Keratinocyte (primary cell): ENCODE data around the gene SPAG9. TPM values are rescaled to one million over a fixed set of nuclear protein-coding genes. Genes with fewer than 3 reads are reported as not detected.

Experiments used
- DNase-seq: peaks from one replicate; pipeline ENCODE4 v3.0.0-alpha.2; 2011; ENCODE audit warnings: low read depth, missing footprints, low spot score
- FAIRE-seq: peaks from 2 replicates; lab custom pipeline; 2011; peaks lifted over from hg19 to GRCh38; lab: Jason Lieb, UNC
- H2AFZ ChIP-seq: 2 replicates; pipeline ENCODE4 v1.6.0; 2012; ENCODE audit warnings: low read length, control low read depth, inconsistent platforms; ENCODE audit not compliant: control insufficient read depth
- H3K27ac ChIP-seq: 2 replicates; pipeline ENCODE4 v1.5.1; 2011; ENCODE audit warnings: low read length; ENCODE audit not compliant: control insufficient read depth, insufficient read depth
- H3K27me3 ChIP-seq: 3 replicates; pipeline ENCODE4 v1.6.0; 2011; ENCODE audit warnings: low read length; ENCODE audit not compliant: control insufficient read depth, insufficient read depth; ENCODE audit errors: extremely low read depth
- H3K36me3 ChIP-seq, 2 experiments: 2 replicates in 1 of 2; 3 replicates in 1 of 2; pipeline ENCODE4 v1.5.1; 2011; ENCODE audit warnings: low read length in 2 of 2, mild to moderate bottlenecking in 1 of 2; ENCODE audit not compliant: control insufficient read depth in 2 of 2, insufficient read depth in 2 of 2; ENCODE audit errors: extremely low read depth in 1 of 2
- H3K4me1 ChIP-seq: 3 replicates; pipeline ENCODE4 v1.5.1; 2011; ENCODE audit warnings: low read length; ENCODE audit not compliant: control insufficient read depth, insufficient read depth; ENCODE audit errors: extremely low read depth
- H3K4me2 ChIP-seq: 3 replicates; pipeline ENCODE4 v1.6.0; 2011; ENCODE audit warnings: low read depth, low read length; ENCODE audit not compliant: control insufficient read depth, insufficient read depth; ENCODE audit errors: extremely low read depth
- H3K4me3 ChIP-seq, 3 experiments: fragments of 200-600 bp in 1 of 3; sonication (generic) in 1 of 3; 2 replicates in 2 of 3; 3 replicates in 1 of 3; pipeline ENCODE4 v1.5.1; 2011 to 2016; ENCODE audit warnings: low read length in 3 of 3, mild to moderate bottlenecking in 3 of 3, control low read depth in 2 of 3, inconsistent platforms in 1 of 3, low read depth in 1 of 3, mixed read lengths in 1 of 3, mixed run types in 1 of 3, moderate library complexity in 1 of 3; ENCODE audit not compliant: control insufficient read depth in 2 of 3, insufficient read depth in 2 of 3; ENCODE audit errors: extremely low read depth in 1 of 3
- H3K79me2 ChIP-seq: 2 replicates; pipeline ENCODE4 v1.6.0; 2012; ENCODE audit warnings: low read length; ENCODE audit not compliant: control insufficient read depth, insufficient read depth
- H3K9ac ChIP-seq: 3 replicates; pipeline ENCODE4 v1.6.0; 2011; ENCODE audit warnings: low read length; ENCODE audit not compliant: control insufficient read depth, insufficient read depth; ENCODE audit errors: extremely low read depth
- H3K9me1 ChIP-seq: 3 replicates; pipeline ENCODE4 v1.6.0; 2011; ENCODE audit warnings: low read length; ENCODE audit not compliant: control insufficient read depth, insufficient read depth; ENCODE audit errors: extremely low read depth
- H3K9me3 ChIP-seq: 2 replicates; pipeline ENCODE4 v1.5.1; 2012; ENCODE audit warnings: low read depth, low read length; ENCODE audit not compliant: control insufficient read depth
- H4K20me1 ChIP-seq: 3 replicates; pipeline ENCODE4 v1.6.0; 2011; ENCODE audit warnings: low read length; ENCODE audit not compliant: control insufficient read depth, insufficient read depth; ENCODE audit errors: extremely low read depth
- EZH2 ChIP-seq: IDR thresholded peaks from one replicate; pipeline ENCODE4 v1.6.1; 2012; ENCODE audit warnings: inconsistent platforms, mild to moderate bottlenecking, low read length, moderate library complexity
- dilution Hi-C: fragments of 300-500 bp; cut with MboI; formaldehyde crosslinking; loops from one replicate; pipeline ENCODE4 v1.7.0; 2020; ENCODE audit warnings: low sequenced_read_pairs; ENCODE audit not compliant: extremely low pct_ligation_motif_present
- polyA plus RNA-seq, 5 experiments: library from polyadenylated mRNA; depleted of rRNA in 3 of 5; stranded (reverse) in 3 of 5; stranded (forward) in 1 of 5; unstranded in 1 of 5; fragments of >200 nt; gene quantifications; 1 replicate in 1 of 5; 2 replicates in 3 of 5; 3 replicates in 1 of 5; pipeline versions ENCODE4 v1.2.1 to v1.2.3, GENCODE V29; 2011 to 2012; ENCODE audit warnings: missing spikeins in 2 of 5, low read depth in 1 of 5, low replicate concordance in 1 of 5
- TF ChIP-seq, protein P1 (sequence below), 3 experiments: IDR thresholded peaks in 1 of 3; conservative IDR thresholded peaks in 1 of 3; optimal IDR thresholded peaks in 1 of 3; 2 replicates in 2 of 3; 3 replicates in 1 of 3; pipeline versions ENCODE3 to v1.5.1; 2011; ENCODE audit warnings: low read length in 3 of 3, mild to moderate bottlenecking in 3 of 3, moderate library complexity in 2 of 3, control low read depth in 1 of 3, inconsistent platforms in 1 of 3; ENCODE audit not compliant: insufficient read depth in 2 of 3; ENCODE audit errors: extremely low read depth in 1 of 3

SPAG9 gene
- polyA plus RNA-seq, 1 donor (not counting 4 experiments of a cell fraction or from before 2014, with no cell fraction given): 43.1 TPM

DNA sequence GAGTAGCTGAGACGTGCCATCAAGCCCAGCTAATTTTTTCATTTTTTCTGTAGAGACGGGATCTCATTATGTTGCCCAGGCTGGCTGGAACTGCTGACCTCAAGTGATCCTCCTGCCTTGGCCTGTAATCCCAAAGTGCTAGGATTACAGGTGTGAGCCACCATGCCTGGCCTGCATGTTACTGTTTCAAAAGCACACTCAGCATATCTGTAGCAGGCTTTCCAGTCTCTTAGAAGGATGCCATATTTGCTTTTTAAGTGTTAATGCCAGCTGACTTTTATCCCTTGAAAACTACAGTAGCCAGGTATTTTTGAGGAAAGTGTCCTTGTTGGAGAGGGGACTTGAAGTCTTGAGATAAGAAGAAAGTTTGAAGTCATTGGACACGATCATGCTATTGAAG, 15.3 kb upstream of the SPAG9 start:
- Histone ChIP-seq H3K9me1 (no peaks in the 10 kb centered on the region), H2AFZ (no peak overlapping the region), H3K4me1 (no peaks in the 10 kb centered on the region), H3K27me3 (no peaks in the 10 kb centered on the region), H3K4me3 (no peak overlapping the region), H3K4me2 (no peak overlapping the region), H3K36me3 (no peaks in the 10 kb centered on the region), H3K9ac (no peak overlapping the region), H4K20me1 (no peaks in the 10 kb centered on the region), H3K9me3 (no peaks in the 10 kb centered on the region), H3K79me2 (no peaks in the 10 kb centered on the region), H3K27ac (no peak overlapping the region)
- no peak for FAIRE-seq
- no peak for DNase-seq
- no peak for TF ChIP-seq EZH2
- TF ChIP-seq, protein P1, sequence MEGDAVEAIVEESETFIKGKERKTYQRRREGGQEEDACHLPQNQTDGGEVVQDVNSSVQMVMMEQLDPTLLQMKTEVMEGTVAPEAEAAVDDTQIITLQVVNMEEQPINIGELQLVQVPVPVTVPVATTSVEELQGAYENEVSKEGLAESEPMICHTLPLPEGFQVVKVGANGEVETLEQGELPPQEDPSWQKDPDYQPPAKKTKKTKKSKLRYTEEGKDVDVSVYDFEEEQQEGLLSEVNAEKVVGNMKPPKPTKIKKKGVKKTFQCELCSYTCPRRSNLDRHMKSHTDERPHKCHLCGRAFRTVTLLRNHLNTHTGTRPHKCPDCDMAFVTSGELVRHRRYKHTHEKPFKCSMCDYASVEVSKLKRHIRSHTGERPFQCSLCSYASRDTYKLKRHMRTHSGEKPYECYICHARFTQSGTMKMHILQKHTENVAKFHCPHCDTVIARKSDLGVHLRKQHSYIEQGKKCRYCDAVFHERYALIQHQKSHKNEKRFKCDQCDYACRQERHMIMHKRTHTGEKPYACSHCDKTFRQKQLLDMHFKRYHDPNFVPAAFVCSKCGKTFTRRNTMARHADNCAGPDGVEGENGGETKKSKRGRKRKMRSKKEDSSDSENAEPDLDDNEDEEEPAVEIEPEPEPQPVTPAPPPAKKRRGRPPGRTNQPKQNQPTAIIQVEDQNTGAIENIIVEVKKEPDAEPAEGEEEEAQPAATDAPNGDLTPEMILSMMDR (optimal IDR thresholded peaks at IDR 0.05 in 1 of 3, IDR thresholded peaks at IDR 0.05 in 1 of 3, conservative IDR thresholded peaks at IDR 0.05 in 1 of 3; ENCODE audit: extremely low read depth in 1 of 3, insufficient read depth in 2 of 3, low read length in 3 of 3): no peak
- dilution Hi-C loops: no loop called here

DNA sequence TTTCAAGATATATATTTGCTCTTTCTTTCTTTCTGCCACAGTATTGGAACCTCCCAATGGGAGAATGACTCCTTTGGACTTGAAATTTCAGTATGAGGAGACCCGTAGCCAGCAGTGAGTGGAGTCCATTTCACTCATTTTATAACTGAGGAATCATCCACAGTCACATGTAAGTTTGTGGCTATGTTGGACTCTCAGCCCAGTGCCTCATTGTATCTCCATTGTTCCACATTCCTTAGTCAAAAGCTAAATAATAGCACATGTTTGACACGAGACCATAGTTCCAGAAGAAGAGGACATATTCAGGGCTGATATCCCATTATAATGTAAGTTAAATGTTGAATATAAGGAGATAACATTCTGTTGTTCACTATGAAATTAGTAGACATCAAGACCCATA, 12.7 kb upstream of the SPAG9 start:
- no peak overlapping the region for H3K9ac ChIP-seq
- no peaks in the 10 kb centered on the region for H3K27me3 ChIP-seq
- TF ChIP-seq, protein P1 (optimal IDR thresholded peaks at IDR 0.05 in 1 of 3, IDR thresholded peaks at IDR 0.05 in 1 of 3, conservative IDR thresholded peaks at IDR 0.05 in 1 of 3; ENCODE audit: extremely low read depth in 1 of 3, insufficient read depth in 2 of 3, low read length in 3 of 3): no peak
- no peak for TF ChIP-seq EZH2
- DNase-seq (no peak), FAIRE-seq (no peak)
- dilution Hi-C loops: no loop called here
- H3K79me2 ChIP-seq: no peaks in the 10 kb centered on the region
- no peaks in the 10 kb centered on the region for H3K9me1 ChIP-seq
- H3K9me3 ChIP-seq: no peaks in the 10 kb centered on the region
- H3K4me2 ChIP-seq: no peak overlapping the region
- H3K36me3 ChIP-seq: no peaks in the 10 kb centered on the region
- no peak overlapping the region for H3K4me3 ChIP-seq
- no peak overlapping the region for H2AFZ ChIP-seq
- H3K4me1 ChIP-seq: no peaks in the 10 kb centered on the region
- no peak overlapping the region for H3K27ac ChIP-seq
- H4K20me1 ChIP-seq: no peaks in the 10 kb centered on the region
